Gastrocnemius medialis (tissue), 4 donors: ENCODE measurements around the gene PPME1.

Experiments
- POLR2A ChIP-seq, 2 donors: fragments of 450-650 bp; IDR thresholded peaks; one replicate each; pipeline ENCODE4 v1.6.1; 2017; ENCODE audit warnings: antibody characterized with exemption in 2 of 2, mild to moderate bottlenecking in 2 of 2, moderate library complexity in 2 of 2
- TF ChIP-seq, protein P1 (sequence below), 5 experiments: fragments of 450-650 bp in 3 of 5; fragments of 200-600 bp in 2 of 5; sonication (generic) in 2 of 5; IDR thresholded peaks in 4 of 5; conservative IDR thresholded peaks in 1 of 5; 1 replicate in 4 of 5; 2 replicates in 1 of 5; pipeline ENCODE4 v1.5.1; 2016 to 2019; ENCODE audit warnings: antibody characterized with exemption in 5 of 5, mild to moderate bottlenecking in 3 of 5, moderate library complexity in 3 of 5

DNA sequence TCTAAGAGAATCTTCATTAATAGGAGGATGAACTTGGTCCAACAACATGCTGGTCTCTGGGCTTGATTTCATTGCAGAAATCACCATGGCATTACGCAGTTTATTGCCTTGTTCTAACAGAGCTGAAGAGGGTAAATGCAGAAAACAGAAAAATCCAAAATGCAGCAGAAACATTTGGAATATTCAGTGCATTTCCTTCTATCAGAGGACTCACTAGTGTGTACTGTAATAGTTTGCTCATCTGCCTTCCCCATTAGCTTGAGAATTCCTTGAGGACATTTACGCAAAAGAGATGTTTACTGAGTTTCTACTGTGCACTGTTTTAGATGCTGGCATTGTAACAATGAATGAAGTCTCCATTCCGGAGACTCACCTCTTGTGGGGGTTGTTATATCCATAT lies 37.7 kb upstream of the PPME1 start:
- TF ChIP-seq, protein P1, sequence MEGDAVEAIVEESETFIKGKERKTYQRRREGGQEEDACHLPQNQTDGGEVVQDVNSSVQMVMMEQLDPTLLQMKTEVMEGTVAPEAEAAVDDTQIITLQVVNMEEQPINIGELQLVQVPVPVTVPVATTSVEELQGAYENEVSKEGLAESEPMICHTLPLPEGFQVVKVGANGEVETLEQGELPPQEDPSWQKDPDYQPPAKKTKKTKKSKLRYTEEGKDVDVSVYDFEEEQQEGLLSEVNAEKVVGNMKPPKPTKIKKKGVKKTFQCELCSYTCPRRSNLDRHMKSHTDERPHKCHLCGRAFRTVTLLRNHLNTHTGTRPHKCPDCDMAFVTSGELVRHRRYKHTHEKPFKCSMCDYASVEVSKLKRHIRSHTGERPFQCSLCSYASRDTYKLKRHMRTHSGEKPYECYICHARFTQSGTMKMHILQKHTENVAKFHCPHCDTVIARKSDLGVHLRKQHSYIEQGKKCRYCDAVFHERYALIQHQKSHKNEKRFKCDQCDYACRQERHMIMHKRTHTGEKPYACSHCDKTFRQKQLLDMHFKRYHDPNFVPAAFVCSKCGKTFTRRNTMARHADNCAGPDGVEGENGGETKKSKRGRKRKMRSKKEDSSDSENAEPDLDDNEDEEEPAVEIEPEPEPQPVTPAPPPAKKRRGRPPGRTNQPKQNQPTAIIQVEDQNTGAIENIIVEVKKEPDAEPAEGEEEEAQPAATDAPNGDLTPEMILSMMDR (IDR thresholded peaks at IDR 0.05 in 4 of 5, conservative IDR thresholded peaks at IDR 0.05 in 1 of 5) = no peak
- TF ChIP-seq POLR2A (IDR thresholded peaks at IDR 0.05) = no peak
